Kidney epithelial cell (primary cell): ENCODE measurements around the gene STAMBP. TPM values are rescaled to one million over a fixed set of nuclear protein-coding genes. Genes with fewer than 3 reads are reported as not detected.

Experiments used
- DNase-seq: peaks from one replicate; pipeline ENCODE4 v3.0.0-alpha.2; 2010; ENCODE audit warnings: low read depth
- H3K27me3 ChIP-seq: 2 replicates; pipeline ENCODE4 v1.6.0; 2011; ENCODE audit warnings: low read length; ENCODE audit not compliant: control insufficient read depth, insufficient read depth
- H3K36me3 ChIP-seq: 2 replicates; pipeline ENCODE4 v1.5.1; 2011; ENCODE audit warnings: low read length; ENCODE audit not compliant: control insufficient read depth, insufficient read depth
- H3K4me3 ChIP-seq: 2 replicates; pipeline ENCODE4 v1.5.1; 2011; ENCODE audit warnings: low read depth, mild to moderate bottlenecking, control low read depth, low read length
- CTCF ChIP-seq: IDR thresholded peaks from 2 replicates; pipeline ENCODE4 v1.5.1; 2011; ENCODE audit warnings: mild to moderate bottlenecking, moderate library complexity, low read length, control low read depth, inconsistent platforms; ENCODE audit not compliant: insufficient read depth, poor library complexity, severe bottlenecking
- total RNA-seq: library from RNA; depleted of rRNA; stranded (reverse); fragments of >200 nt; gene quantifications from 2 replicates; pipeline ENCODE4 v1.2.3, GENCODE V29; 2015

STAMBP gene
- total RNA-seq, 1 donor from 2014 or later = 42.5 TPM

- H3K36me3 ChIP-seq = no peaks in the 10 kb centered on the region
- DNase-seq = peak; percentile 82
- no peak overlapping the region for H3K4me3 ChIP-seq
These were observed 80.2 kb downstream of the STAMBP start for GRCh38 chr2:73908689-73909652.

GRCh38 chr2:73910873-73911547 is 82.2 kb downstream of the STAMBP start:
- DNase-seq = no peak
- no peak for TF ChIP-seq CTCF
- Histone ChIP-seq H3K27me3 (no peaks in the 10 kb centered on the region), H3K4me3 (no peak overlapping the region), H3K36me3 (no peaks in the 10 kb centered on the region)

More at GRCh38 chr2:73908689-73909652, 80.2 kb downstream of the STAMBP start:
- no peaks in the 10 kb centered on the region for H3K27me3 ChIP-seq
- no peak for TF ChIP-seq CTCF

GRCh38 chr2:73911548-73912208 is 82.9 kb downstream of the STAMBP start:
- no peaks in the 10 kb centered on the region for H3K27me3 ChIP-seq
- DNase-seq = no peak
- TF ChIP-seq CTCF = no peak
- H3K36me3 ChIP-seq = no peaks in the 10 kb centered on the region
- H3K4me3 ChIP-seq = no peak overlapping the region

- TF ChIP-seq CTCF = no peak
- H3K4me3 ChIP-seq = no peak overlapping the region
- H3K36me3 ChIP-seq = no peaks in the 10 kb centered on the region
- no peak for DNase-seq
- H3K27me3 ChIP-seq = no peaks in the 10 kb centered on the region
These were observed 84.8 kb downstream of the STAMBP start for GRCh38 chr2:73913414-73914054.

GRCh38 chr2:73914667-73915066 is 85.9 kb downstream of the STAMBP start:
- H3K27me3 ChIP-seq = no peaks in the 10 kb centered on the region
- H3K36me3 ChIP-seq = no peaks in the 10 kb centered on the region
- no peak overlapping the region for H3K4me3 ChIP-seq
- TF ChIP-seq CTCF = no peak
- no peak for DNase-seq
